K562 (cell line): Measurements from ENCODE around the gene AGBL1. TPM values are rescaled to one million over a fixed set of nuclear protein-coding genes. Genes with fewer than 3 reads are reported as not detected.

Source experiments
- ATAC-seq: fragments of 200-7000 bp; cut with Tn5 transposase; 3 replicates; pipeline ENCODE4 v1.9.1; 2020; ENCODE audit warnings: moderate library complexity
- BruUV-seq: library from RNA; stranded (reverse); fragments of 400-500 nt; replicated peaks from 2 replicates; lab custom pipeline; 2021; lab: Mats Ljungman, UMichigan
- CTCF ChIA-PET: fragments of 300-600 bp; formaldehyde crosslinking; extraction: SDS; loops from one replicate; lab custom pipeline; 2021; ENCODE audit warnings: low intra/inter-chr PET ratio; lab: Yijun Ruan, JAX
- POLR2A ChIA-PET: fragments of 300-600, 350-650 bp; sonication (Branson Sonifier 250); formaldehyde crosslinking; extraction: SDS; loops from one replicate; lab custom pipeline; 2021; ENCODE audit warnings: antibody characterized with exemption, inconsistent platforms; lab: Yijun Ruan, JAX
- DNase-seq, 4 experiments: peaks; one replicate each; pipeline versions ENCODE4 v3.0.0 to v3.0.0-alpha.2; 2011 to 2018; ENCODE audit warnings: low spot score in 3 of 4, mixed read lengths in 3 of 4; ENCODE audit errors: extremely low read depth in 1 of 4
- FAIRE-seq: peaks from 2 replicates; lab custom pipeline; 2011; peaks lifted over from hg19 to GRCh38; lab: Jason Lieb, UNC
- H2AFZ ChIP-seq: 2 replicates; pipeline ENCODE4 v1.6.0; 2011; ENCODE audit warnings: low read depth, low read length, control low read depth, inconsistent platforms
- H3K27ac ChIP-seq: fragments of 200-600 bp; 3 replicates; pipeline ENCODE4 v1.8.0; 2011; ENCODE audit warnings: low read depth, mild to moderate bottlenecking, control low read depth, inconsistent platforms, low read length, moderate library complexity, mixed read lengths; ENCODE audit errors: extremely low read depth
- H3K27me3 ChIP-seq, 2 experiments: fragments of 300-600 bp in 1 of 2; 2 replicates in 1 of 2; 3 replicates in 1 of 2; pipeline versions ENCODE4 v1.6.0 to v1.8.0; 2011; ENCODE audit warnings: inconsistent platforms in 2 of 2, low read length in 2 of 2, mild to moderate bottlenecking in 1 of 2, mixed read lengths in 1 of 2, moderate library complexity in 1 of 2; ENCODE audit not compliant: control insufficient read depth in 2 of 2, insufficient read depth in 2 of 2
- H3K36me3 ChIP-seq: fragments of 300-600 bp; 3 replicates; pipeline ENCODE4 v1.8.0; 2011; ENCODE audit warnings: mild to moderate bottlenecking, low read length, inconsistent platforms; ENCODE audit not compliant: control insufficient read depth, insufficient read depth
- H3K4me1 ChIP-seq, 2 experiments: fragments of 200-600 bp in 1 of 2; replicated peaks in 1 of 2; 2 replicates in 1 of 2; 3 replicates in 1 of 2; pipeline versions ENCODE4 v1.5.1 to v1.8.0; 2011; ENCODE audit warnings: inconsistent platforms in 2 of 2, low read length in 2 of 2, mild to moderate bottlenecking in 1 of 2, mixed read lengths in 1 of 2, moderate library complexity in 1 of 2; ENCODE audit not compliant: control insufficient read depth in 2 of 2, insufficient read depth in 2 of 2
- H3K4me2 ChIP-seq: 2 replicates; pipeline ENCODE4 v1.6.1; 2011; ENCODE audit warnings: low read length, control low read depth, inconsistent platforms, mixed read lengths; ENCODE audit not compliant: insufficient read depth
- H3K4me3 ChIP-seq: fragments of 200-600 bp; sonication (generic), shearing (Covaris generic); 2 replicates; pipeline ENCODE4 v1.5.1; 2016; ENCODE audit warnings: control low read depth, inconsistent platforms
- H3K79me2 ChIP-seq: fragments of 200-600 bp; 3 replicates; pipeline ENCODE4 v1.8.0; 2011; ENCODE audit warnings: low read length, inconsistent platforms; ENCODE audit not compliant: control insufficient read depth, insufficient read depth
- H3K9ac ChIP-seq, 2 experiments: 2 replicates each; pipeline versions ENCODE4 v1.6.0 to v1.6.1; 2011; ENCODE audit warnings: low read depth in 2 of 2, low read length in 2 of 2, control low read depth in 1 of 2, inconsistent platforms in 1 of 2, mild to moderate bottlenecking in 1 of 2, mixed read lengths in 1 of 2; ENCODE audit not compliant: insufficient read depth in 1 of 2
- H3K9me1 ChIP-seq: one replicate; pipeline ENCODE4 v1.6.0; 2011; ENCODE audit warnings: inconsistent platforms, mild to moderate bottlenecking, low read length, moderate library complexity; ENCODE audit not compliant: control insufficient read depth, insufficient read depth
- H3K9me3 ChIP-seq: replicated peaks from 2 replicates; pipeline ENCODE4 v1.5.1; 2011; ENCODE audit warnings: low read depth, low read length, inconsistent platforms; ENCODE audit not compliant: control insufficient read depth, insufficient read depth
- H4K20me1 ChIP-seq: replicated peaks from 2 replicates; pipeline ENCODE4 v1.6.1; 2011; ENCODE audit warnings: low read length, inconsistent platforms, mixed read lengths; ENCODE audit not compliant: control insufficient read depth, insufficient read depth
- CEBPB ChIP-seq: fragments of 450-650 bp; IDR thresholded peaks from 2 replicates; pipeline ENCODE4 v1.6.1; 2016; ENCODE audit warnings: missing genetic modification characterization, missing compliant biosample characterization
- CEBPG ChIP-seq, 3 experiments: fragments of 200-800 bp in 1 of 3; sonication (Bioruptor generic) in 1 of 3; sonication (generic) in 1 of 3; formaldehyde crosslinking in 1 of 3; IDR thresholded peaks in 2 of 3; conservative IDR thresholded peaks in 1 of 3; 2 replicates each; pipeline versions ENCODE4 v1.6.1 to v1.8.0; 2016 to 2022; ENCODE audit warnings: missing compliant biosample characterization in 2 of 3, missing genetic modification characterization in 2 of 3, mild to moderate bottlenecking in 1 of 3, missing genetic modification reagents in 1 of 3
- ZNF778 ChIP-seq: fragments of 450-650 bp; formaldehyde crosslinking; IDR thresholded peaks from 2 replicates; pipeline ENCODE4 v1.4.0; 2020; ENCODE audit warnings: mild to moderate bottlenecking, moderate library complexity
- WGBS: fragments of 100-300 bp; shearing (Covaris generic); methylation state at CpG from one replicate; pipeline ENCODE4 v1.1.6; 2016; ENCODE audit warnings: low coverage, mixed read lengths; ENCODE audit not compliant: insufficient coverage; ENCODE audit errors: missing lambda C conversion rate; 5-methylcytosine and 5-hydroxymethylcytosine counted together
- in situ Hi-C: fragments of 300-500 bp; cut with MboI; formaldehyde crosslinking; loops from 4 replicates; pipeline ENCODE4 v1.15.0; 2018; ENCODE audit warnings: inconsistent platforms, mixed read lengths
- intact Hi-C: fragments of 100-400 bp; cut with micrococcal nuclease; formaldehyde crosslinking; loops from 2 replicates; pipeline ENCODE4 v1.14.2; 2022
- polyA plus RNA-seq, 8 experiments: library from polyadenylated mRNA; depleted of rRNA in 4 of 8; stranded (reverse) in 5 of 8; unstranded in 3 of 8; fragments of >200 nt; fragmentation: Nextera tagmentation in 2 of 8; fragmentation: Illumina TruSeq in 1 of 8; extraction: Ambion mirVana in 2 of 8; extraction: Trizol in 1 of 8; gene quantifications; 2 replicates each; pipeline versions ENCODE4 v1.2.1 to v1.2.3, GENCODE V29; 2011 to 2014; ENCODE audit warnings: inconsistent platforms in 1 of 8, missing spikeins in 1 of 8
- total RNA-seq, 7 experiments: library from RNA; depleted of rRNA in 6 of 7; stranded (reverse); fragments of >200 nt in 6 of 7; fragmentation: Illumina TruSeq in 2 of 7; extraction: Trizol in 2 of 7; gene quantifications; 2 replicates each; pipeline versions ENCODE4 v1.2.1 to v1.2.3, GENCODE V29; 2011 to 2021; ENCODE audit warnings: low replicate concordance in 1 of 7
- TF ChIP-seq, protein P1 (sequence below): sonication (generic); formaldehyde crosslinking; IDR thresholded peaks from 2 replicates; pipeline ENCODE4 v1.8.0; 2023; ENCODE audit warnings: mild to moderate bottlenecking, missing genetic modification reagents

Gene AGBL1
- total and polyA plus RNA-seq, 9 of the 15 experiments (the other 6 are each of a cell fraction or from before 2014, with no cell fraction given): not detected

- Histone ChIP-seq H3K4me3 (no peak overlapping the region), H3K4me1 (no peaks in the 10 kb centered on the region), H3K9me1 (no peaks in the 10 kb centered on the region), H2AFZ (no peak overlapping the region), H3K27ac (no peak overlapping the region), H3K79me2 (no peaks in the 10 kb centered on the region)
- intact Hi-C loops: no loop called here
- ChIA-PET POLR2A (no interaction called here), CTCF (no interaction called here)
- 3% methylated on average over 2 of the region's 2 CpGs for WGBS
- ATAC-seq: no peak
- no TSS peak for BruUV-seq
- DNase-seq: no peak
- TF ChIP-seq ZNF778 (CRISPR knock-in tag) (no peak), CEBPB (tag) (peak; percentile 33; the same call in 1 of the 2 replicates), CEBPG (CRISPR knock-in tag; IDR thresholded peaks at IDR 0.05) (no peak), CEBPG (tag; conservative IDR thresholded peaks at IDR 0.05 in 1 of 2, IDR thresholded peaks at IDR 0.05 in 1 of 2) (peak; percentile 15 to 32; a peak in 1 of 4 replicates)
- TF ChIP-seq, protein P1, sequence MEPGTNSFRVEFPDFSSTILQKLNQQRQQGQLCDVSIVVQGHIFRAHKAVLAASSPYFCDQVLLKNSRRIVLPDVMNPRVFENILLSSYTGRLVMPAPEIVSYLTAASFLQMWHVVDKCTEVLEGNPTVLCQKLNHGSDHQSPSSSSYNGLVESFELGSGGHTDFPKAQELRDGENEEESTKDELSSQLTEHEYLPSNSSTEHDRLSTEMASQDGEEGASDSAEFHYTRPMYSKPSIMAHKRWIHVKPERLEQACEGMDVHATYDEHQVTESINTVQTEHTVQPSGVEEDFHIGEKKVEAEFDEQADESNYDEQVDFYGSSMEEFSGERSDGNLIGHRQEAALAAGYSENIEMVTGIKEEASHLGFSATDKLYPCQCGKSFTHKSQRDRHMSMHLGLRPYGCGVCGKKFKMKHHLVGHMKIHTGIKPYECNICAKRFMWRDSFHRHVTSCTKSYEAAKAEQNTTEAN: no peak
- TF ChIP-seq, all 486 proteins: peak for 2
- Histone ChIP-seq H3K9ac (no peak overlapping the region), H3K9me3 (no peaks in the 10 kb centered on the region), H4K20me1 (no peaks in the 10 kb centered on the region), H3K4me2 (no peak overlapping the region), H3K27me3 (no peaks in the 10 kb centered on the region), H3K36me3 (no peaks in the 10 kb centered on the region)
- in situ Hi-C loops: no loop called here
- no peak for FAIRE-seq
Measured at GRCh38 chr15:86213888-86214287, 134.2 kb downstream of the AGBL1 start.
